ENCODE data around the gene ALS2CL.
"Not testable (repeated sequence)": the region's sequence is repeated elsewhere in the genome, so short reads cannot be mapped to it uniquely, and the experiment has no call there.

The ALS2CL gene

GRCh38 chr3:46704346-46704745, 10.9 kb upstream of the ALS2CL start:
- DNase-seq, result not testable (repeated sequence)

DNA sequence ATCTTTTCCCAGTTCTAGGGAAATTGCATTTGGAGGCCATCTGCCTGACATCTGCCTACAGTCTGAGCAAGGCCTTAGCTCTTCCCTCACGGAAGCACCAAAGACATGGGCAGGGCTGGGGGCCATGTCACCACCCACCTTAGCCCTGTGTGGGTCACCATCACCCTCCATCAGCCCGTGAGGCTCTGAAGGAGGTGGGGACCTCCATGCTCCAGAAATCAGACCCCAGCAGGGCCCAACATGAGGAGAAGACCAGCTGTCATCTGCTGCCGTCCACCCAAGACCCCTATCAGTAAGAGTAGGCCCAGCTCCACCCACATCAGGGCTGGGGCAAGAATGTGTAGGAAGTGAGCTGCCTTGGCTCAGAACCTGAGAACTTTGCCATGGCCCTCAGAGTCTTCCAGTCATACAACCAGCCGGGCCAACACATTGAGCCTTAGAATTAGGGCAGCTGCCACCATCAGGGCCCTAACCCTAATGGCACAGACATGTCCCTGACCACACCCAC, 9.6 kb upstream of the ALS2CL start:
- no peak for DNase-seq

- DNase-seq, result no peak
These were observed 8.9 kb upstream of the ALS2CL start for GRCh38 chr3:46702246-46703012.

DNA sequence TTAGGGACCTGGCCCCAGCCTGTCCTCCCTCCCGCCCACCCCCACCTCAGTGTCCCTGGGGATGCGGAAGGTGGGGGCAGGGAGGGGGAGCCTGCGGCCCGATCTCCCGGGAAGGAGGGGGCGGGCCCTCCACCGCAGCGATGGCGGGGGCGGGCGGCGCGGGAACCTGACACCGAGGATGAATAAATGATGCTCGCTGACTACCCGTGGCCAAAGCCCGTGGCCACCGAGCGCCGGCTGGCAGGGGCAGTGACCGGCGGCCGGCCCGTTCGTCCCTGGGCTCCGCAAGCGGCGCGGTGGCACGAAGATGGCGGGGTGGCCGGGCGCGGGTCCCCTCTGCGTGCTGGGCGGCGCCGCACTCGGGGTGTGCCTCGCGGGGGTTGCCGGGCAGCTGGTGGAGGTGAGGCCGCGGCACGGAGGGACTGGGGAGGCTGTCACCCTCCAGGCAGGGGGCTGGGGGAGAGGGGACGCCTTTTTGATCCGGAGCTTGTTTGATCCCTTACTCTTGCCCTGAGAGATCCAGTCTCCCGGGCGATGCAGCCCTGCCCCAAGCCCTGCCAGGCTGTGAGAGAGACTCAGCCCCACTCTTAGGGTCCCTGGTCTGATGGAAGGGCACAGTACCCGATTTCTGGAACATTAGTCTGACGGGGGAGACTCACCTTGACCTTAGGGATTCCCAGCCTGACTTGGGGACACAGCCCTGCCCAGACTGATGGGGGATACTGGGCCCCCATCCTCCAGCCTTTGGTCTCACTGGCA, 7.9 kb upstream of the ALS2CL start, which contains the start of gene TMIE:
TSS of gene TMIE (plus strand) at position 212 of the 759 bp plus-strand sequence. CDS start at position 308, 96 bp downstream.
- DNase-seq, result no peak

GRCh38 chr3:46700772-46701171, 7.3 kb upstream of the ALS2CL start:
- DNase-seq, result no peak

DNA sequence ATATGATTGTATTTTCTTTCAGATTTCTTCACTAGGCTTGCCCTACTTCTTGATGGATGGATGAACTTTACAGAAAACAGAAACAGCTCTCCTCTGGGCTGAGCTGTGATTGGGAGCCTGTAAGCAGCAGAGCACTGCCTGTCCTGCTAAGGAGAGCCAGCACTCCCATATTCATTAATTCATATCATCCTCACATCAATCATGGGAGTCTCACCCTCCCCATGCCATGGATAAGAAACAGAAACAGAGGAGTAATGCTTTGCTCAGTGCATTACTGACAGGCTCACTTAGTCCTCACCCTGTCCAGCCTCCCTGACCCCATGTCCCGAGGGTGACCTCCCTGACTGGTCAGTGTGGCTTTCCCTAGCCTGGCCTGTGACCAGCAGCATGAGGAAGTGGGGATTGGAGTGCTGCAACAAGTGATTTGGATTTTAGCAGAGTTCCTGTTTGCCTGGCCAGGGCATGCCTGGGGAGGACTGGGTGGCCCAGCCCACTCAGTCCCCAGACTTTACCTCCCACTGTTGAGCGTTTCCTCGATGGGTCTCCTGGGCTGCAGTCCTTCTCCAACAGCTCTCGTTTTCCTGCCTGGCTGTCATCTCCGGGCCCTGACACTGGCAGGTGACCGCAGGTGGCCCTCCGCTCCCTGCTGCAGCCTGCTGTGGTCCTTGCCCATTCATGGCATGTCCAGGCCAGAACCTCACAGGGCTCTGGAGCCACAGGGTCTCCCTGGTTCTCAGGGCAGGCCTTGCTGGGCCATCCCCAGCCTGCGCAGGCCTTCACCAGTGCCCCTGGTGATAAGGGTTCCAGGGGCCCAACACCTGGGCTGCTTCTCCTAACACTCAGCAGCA, 6.4 kb upstream of the ALS2CL start:
- no peak for DNase-seq

DNA sequence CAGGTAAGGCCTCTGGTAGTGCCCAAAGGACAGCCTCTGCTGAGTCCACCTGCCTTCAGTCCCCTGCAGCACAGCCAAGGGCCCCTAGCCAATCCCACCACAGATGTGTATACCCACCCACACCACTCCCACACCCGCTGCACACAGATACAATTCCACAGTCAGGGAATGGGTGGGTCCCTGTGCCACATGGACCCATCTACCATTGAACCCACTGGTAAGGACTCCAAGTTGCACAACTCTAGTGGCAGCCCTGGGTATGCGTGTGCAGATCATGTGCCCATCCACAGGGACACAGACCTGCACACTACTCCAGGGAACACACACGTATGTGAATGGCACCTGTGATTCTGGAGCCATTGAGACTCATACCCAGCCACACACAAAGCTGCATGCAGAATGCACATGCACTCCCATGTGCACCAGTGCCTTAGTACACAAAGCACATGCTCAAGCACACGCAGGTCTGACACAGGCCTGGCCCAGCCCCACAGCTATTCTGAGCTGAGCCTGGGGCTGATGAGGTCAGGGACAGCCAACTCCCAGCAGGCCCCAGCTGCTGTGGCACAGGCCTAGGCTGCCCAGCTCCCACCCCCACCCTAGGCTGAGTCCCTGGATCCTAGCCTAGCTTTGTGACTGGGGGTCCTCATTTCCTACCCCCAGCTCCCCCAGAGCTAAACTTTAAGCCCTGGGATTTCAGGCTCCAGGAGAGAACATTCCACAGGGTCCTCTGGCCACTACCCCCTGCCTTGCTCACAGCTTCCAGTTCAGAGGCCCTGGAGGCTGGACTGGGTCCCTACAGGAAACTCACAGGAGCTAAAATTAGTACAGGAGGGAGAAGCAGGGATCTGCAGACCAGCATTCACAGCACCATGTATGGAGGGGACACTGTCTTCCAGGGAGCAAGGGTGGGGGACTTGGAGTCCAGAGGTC, 2.7 kb upstream of the ALS2CL start:
- no peak for DNase-seq

DNA sequence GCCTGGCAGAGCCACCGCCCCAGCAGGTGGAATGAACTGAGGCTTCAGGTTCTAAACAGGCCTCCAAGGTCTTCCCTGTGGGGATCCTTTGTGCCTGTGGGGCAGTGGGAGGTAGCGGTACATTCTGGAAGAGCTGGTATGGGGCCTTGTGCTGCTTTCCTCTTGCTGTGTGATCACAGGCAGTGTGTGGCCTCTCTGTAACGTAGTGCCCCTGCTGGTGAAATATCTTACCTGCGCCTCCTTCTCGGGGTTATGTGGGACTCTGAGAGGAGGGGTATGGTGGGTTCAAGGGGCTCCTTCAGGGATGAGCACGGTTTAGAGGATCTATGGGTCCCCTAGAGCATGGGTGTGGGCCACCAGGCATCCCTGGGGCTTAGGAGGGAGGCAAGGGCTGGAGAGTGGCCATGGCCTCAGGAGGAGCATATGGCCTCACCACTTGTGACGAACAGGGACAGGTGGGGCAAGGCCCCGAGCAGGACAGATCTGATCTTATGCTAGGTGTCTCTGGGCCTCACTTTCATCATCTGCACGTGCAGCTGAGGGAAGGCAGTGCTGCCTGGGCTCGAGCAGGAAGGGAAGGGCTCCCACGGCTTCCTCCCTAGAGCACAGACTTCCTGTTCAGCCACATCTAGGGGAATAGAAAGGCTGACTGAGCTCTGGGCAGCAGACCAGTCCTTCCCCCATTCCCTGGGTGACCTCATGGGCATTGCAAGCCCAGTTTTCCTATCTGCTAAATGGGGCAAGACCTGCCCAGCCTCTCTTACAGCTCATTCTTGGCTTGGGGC, 1.9 kb upstream of the ALS2CL start:
- no peak for DNase-seq

- DNase-seq, result no peak
These were observed 1.0 kb upstream of the ALS2CL start for GRCh38 chr3:46694520-46694919.

GRCh38 chr3:46693892-46694226, 380 bp upstream of the ALS2CL start:
- no peak for DNase-seq

DNA sequence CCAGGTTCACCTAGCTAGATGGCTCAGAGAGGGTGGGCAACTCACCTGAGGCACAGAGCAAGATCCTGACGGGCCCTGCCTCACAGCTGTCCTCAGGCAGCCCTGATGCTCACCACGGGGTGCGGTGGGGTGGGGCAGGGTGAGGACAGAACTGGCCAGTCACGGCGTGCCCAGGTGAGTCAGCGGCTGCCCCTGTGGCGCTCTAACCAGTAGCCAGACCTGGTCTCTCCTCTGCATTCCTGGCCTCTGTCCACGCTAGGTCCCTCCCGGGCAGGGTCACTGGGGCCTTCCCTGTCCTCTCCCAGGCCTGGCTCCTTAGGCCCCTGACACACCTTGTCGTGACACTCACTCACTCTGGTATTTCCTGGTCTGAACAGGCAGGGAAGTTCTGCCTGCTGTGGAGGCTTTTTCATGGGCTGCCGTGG, 901 bp downstream of the ALS2CL start:
- no peak for DNase-seq

- DNase-seq, result no peak
These were observed 2.7 kb downstream of the ALS2CL start for GRCh38 chr3:46690798-46691197.

DNA sequence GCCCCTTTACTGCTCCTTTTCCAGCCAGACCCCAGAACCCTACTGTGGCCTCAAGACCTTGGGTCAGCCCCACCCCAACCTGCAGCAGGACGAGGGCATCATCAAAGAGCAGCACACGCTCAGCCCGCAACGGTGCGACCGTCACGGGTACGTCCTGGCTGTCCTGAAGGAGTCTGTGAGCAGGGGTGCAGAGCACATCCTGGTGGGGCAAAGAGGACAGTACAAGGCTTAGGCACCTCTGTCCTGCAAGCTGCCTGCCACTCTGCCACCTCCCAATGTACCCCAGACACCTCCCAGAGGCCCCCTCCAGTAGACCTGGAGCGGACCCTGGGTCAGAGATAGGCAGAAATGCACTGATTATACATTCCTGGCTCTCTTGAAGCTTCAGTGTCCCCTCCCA, 8.0 kb downstream of the ALS2CL start:
- no peak for DNase-seq

DNA sequence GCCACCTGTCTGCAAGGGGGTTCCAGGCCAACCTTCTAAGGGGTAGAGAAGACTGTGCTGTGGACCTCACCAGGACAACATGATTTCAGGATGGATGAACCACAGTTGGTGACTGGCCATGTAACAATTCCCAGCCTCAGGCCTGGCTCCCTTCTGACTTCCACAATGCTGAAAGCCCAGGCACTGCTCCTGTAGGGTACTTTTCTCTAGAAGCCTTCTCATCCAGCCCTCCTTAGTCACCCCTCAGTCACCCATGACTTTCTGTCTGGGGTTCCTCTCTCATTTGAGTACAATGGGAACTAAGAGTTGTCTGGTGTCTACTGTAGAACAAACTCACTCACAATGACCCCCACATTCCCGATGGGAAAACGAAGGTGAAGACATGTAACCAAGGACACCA, 8.6 kb downstream of the ALS2CL start:
- no peak for DNase-seq

DNA sequence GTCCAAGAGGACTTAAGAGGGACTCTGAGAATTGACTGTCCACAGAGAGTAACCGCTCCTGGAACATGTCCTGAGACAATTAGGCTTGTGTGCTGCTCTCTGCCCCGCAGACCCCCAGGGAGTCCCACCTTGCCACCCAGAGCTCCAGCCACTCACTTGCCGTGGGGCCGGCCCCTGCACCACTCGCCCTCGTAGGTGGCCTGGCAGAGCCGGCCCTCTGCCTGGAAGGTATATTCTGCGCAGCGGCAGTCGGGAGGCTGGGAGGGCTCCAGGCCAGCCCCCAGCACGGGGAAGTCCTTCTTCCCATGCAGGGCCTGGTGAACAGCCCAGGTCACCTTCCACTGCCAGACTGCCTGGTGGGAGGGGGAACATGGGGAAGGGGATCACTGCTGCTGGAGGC, 10.5 kb downstream of the ALS2CL start:
- DNase-seq, result no peak

DNA sequence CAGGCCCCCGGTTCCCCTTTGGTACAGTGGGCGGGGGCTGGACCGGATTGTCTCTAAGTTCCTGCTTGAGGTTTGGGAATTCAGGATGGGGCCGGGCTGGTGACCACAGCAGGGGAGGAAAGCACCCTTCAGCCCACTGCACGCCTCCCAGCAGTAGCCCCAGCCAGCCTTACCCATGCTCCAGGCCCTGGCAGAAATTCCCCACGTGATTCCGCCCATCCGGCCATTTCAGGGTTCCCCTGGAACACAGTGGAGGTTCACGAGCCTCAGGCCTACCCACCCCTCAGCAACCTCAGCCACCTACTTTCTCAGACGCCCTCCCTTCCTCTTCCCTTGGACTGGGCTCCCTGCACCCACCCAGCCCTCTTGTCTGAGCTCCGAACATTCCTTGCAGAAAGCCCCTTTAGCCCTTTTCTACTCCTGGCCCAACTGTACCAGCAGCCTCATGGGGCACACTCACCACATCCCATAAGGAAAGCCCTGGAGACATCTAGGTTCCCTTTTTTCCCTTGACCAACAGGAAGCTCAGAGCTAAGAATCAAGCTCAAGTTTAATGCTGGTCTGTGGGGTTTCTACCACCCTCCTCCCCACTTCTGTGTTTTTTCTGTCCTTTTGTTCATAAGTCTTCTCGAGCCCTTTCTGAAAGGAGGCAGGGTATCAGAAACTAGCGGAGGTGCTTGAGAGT, 11.5 kb downstream of the ALS2CL start:
- no peak for DNase-seq

DNA sequence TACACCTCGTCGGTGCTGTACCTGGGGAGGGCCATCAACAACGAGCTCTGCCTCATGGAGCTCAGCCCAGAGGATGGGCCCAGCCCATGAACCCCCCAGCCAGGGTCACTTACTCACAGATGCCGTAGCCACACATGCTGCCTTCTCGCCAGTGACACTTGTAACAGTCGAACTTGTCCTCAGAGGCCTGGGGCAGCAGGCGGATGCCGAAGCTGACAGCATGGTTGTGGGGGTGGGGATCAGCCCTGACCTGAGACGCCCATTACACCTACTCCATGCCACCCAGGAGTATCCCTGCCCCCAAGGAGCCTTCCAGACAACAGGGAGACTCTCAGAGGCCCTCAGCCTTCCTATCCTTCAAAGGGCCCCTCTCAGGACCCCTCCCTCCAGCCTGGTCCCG, 12.1 kb downstream of the ALS2CL start:
- no peak for DNase-seq

- DNase-seq, result no peak
These were observed 13.1 kb downstream of the ALS2CL start for GRCh38 chr3:46680298-46680826.

GRCh38 chr3:46679681-46680080, 13.8 kb downstream of the ALS2CL start:
- DNase-seq, result no peak

DNA sequence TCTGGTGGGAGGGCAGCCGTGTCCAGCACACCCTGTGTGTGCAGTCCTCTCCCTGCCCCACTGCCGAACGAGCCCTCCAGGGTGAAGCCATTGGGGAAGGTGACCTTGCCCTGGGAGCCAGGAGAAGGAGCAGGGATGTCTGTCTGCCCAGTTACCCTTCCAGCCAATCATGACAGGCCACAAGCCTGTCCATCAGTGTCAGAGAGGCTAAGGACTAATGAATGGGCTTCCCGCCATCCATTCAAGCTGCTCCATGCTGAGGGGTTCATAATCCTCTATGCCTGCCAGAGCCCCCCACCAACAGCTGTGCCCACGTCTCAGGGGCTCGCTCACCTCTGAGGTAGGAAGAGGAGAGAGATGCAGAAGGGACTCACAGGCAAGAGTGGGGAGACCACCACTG, 15.2 kb downstream of the ALS2CL start:
- no peak for DNase-seq

DNA sequence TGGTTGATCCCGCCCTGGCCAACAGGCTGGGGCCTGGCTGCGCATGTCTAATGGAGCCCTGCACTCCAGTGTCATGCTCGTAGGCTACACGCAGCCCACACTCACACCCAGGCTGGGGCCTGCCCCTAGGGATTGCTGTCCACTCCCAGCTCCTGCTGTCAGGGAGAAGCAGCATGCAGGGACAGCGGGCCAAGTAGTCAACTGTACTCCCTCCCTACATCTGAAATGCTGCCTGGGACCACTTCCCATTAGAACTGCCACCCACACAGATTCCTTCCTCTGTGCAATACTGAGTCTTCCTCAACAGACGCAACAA, 16.1 kb downstream of the ALS2CL start:
- no peak for DNase-seq

Measured in right forelimb (tissue), 1 donor.